ENCODE measurements around the gene PRSS21. TPM values are rescaled to one million over a fixed set of nuclear protein-coding genes. Genes with fewer than 3 reads are reported as not detected.

The PRSS21 gene
- total and polyA plus RNA-seq, 10 of the 15 experiments (the other 5 are each of a cell fraction or from before 2014, with no cell fraction given) = 5.3 to 73.4 (median 40.1) TPM; not detected in 1

GRCh38 chr16:2841606-2842339, 24.7 kb downstream of the PRSS21 start (continued):
- TF ChIP-seq HDAC2 (IDR thresholded peaks at IDR 0.05) = no peak

- Histone ChIP-seq H3K9ac (ENCODE audit: control insufficient read depth, insufficient read depth, low read length) (peak overlapping the region; percentile 44), H3K9me3 (replicated peaks; ENCODE audit: control insufficient read depth, insufficient read depth, low read length) (peaks cover 3% of the 10 kb centered on the region; the same call in 1 of the 3 replicates), H3K27ac (ENCODE audit: control insufficient read depth, insufficient read depth) (no peak overlapping the region), H4K20me1 (ENCODE audit: control insufficient read depth, insufficient read depth) (no peaks in the 10 kb centered on the region), H2AFZ (ENCODE audit: control insufficient read depth, low read depth, low read length) (peak overlapping the region; percentile 83), H3K4me1 (ENCODE audit: control insufficient read depth, insufficient read depth, low read length) (peaks cover 9% of the 10 kb centered on the region; the same call in 1 of the 2 replicates), H3K36me3 (ENCODE audit: control insufficient read depth in 2 of 2, insufficient read depth in 2 of 2, low read length in 1 of 2) (no peaks in the 10 kb centered on the region), H3K27me3 (replicated peaks in 1 of 2; ENCODE audit: control insufficient read depth in 2 of 2, insufficient read depth in 2 of 2, low read length in 1 of 2) (peaks cover 0 to 2% of the 10 kb centered on the region in 2 experiments; a peak in 1 of 4 replicates), H3K4me3 (peak overlapping the region; percentile 45; the same call in 1 of the 2 replicates), H3K4me2 (ENCODE audit: control insufficient read depth, insufficient read depth) (peak overlapping the region; percentile 84), H3K79me2 (ENCODE audit: control insufficient read depth, insufficient read depth, low read length) (no peaks in the 10 kb centered on the region)
- ChIA-PET RAD21 (ENCODE audit: unreplicated experiment) (interaction anchor here (1.9 kb wide), 1 partner anchor 26 kb away, joined by 4 read pairs; no protein-coding TSS in a partner anchor), CTCF (no interaction called here), POLR2A (no interaction called here), SMC1A (ENCODE audit: uncharacterized antibody, unreplicated experiment) (no interaction called here)
- in situ Hi-C loops (cut with MboI) (no loop called here), intact Hi-C loops (cut with micrococcal nuclease; ENCODE audit: unreplicated experiment) (no loop called here)
- BruUV-seq (replicated peaks) = no TSS peak
- DNase-seq (ENCODE audit: low read depth, low spot score) (no peak), ATAC-seq (no peak), FAIRE-seq (peak; percentile 35)
- WGBS (ENCODE audit: insufficient coverage, insufficient replicate concordance, low lambda C conversion rate, missing lambda C conversion rate) = 36% methylated on average over 40 of the region's 40 CpGs
- TF ChIP-seq POLR2A (IDR thresholded peaks at IDR 0.05; ENCODE audit: low read depth, low read length) (peak; percentile 51; the same call in 1 of the 2 replicates), POLR2AphosphoS2 (IDR thresholded peaks at IDR 0.05; ENCODE audit: low read depth, low read length) (no peak), NFXL1 (IDR thresholded peaks at IDR 0.05; ENCODE audit: borderline replicate concordance) (no peak), NFYA (IDR thresholded peaks at IDR 0.05; ENCODE audit: borderline replicate concordance, low read depth, low read length) (no peak), NRF1 (conservative IDR thresholded peaks at IDR 0.05; ENCODE audit: low read depth, low read length) (no peak), E2F4 (IDR thresholded peaks at IDR 0.05; ENCODE audit: low read depth, low read length) (no peak), ELK1 (IDR thresholded peaks at IDR 0.05; ENCODE audit: low read depth, low read length) (no peak), ZBTB40 (IDR thresholded peaks at IDR 0.05; ENCODE audit: borderline replicate concordance) (peak; percentile 81; the same call in 1 of the 2 replicates), REST (IDR thresholded peaks at IDR 0.05; ENCODE audit: low read depth, low read length) (no peak)
Measured at GRCh38 chr16:2842340-2843000, 25.4 kb downstream of the PRSS21 start.

Measured in GM12878 (cell line).